GM12801 (cell line): ENCODE data around the gene SMIM20.

Experiments used
- CTCF ChIP-seq: IDR thresholded peaks from one replicate; pipeline ENCODE4 v1.5.1; 2011; ENCODE audit warnings: control low read depth; ENCODE audit not compliant: insufficient read length; ENCODE audit errors: extremely low read depth

Gene SMIM20

GRCh38 chr4:25951390-25951952 is 37.5 kb downstream of the SMIM20 start:
- TF ChIP-seq CTCF = no peak

DNA sequence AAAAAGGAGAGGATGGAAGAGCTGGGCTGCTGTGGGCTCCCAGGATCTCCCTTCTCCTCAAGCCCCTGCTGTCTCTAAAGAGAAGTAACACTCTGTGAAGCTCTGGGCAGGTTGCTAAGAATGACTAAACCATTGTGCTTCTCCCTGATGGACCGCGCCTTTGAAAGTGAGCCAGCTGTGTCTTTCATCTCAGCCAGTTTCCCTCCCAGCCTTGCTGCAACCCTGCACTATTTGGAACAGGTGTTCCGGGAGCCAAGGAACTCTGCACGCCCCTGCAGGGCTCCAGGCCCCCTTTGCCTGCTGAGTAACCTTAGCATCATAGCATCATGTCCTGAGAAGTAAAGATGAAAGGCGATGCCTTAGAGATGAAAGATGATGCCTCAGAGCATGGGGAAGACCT is 39.7 kb downstream of the SMIM20 start:
- TF ChIP-seq CTCF = no peak

DNA sequence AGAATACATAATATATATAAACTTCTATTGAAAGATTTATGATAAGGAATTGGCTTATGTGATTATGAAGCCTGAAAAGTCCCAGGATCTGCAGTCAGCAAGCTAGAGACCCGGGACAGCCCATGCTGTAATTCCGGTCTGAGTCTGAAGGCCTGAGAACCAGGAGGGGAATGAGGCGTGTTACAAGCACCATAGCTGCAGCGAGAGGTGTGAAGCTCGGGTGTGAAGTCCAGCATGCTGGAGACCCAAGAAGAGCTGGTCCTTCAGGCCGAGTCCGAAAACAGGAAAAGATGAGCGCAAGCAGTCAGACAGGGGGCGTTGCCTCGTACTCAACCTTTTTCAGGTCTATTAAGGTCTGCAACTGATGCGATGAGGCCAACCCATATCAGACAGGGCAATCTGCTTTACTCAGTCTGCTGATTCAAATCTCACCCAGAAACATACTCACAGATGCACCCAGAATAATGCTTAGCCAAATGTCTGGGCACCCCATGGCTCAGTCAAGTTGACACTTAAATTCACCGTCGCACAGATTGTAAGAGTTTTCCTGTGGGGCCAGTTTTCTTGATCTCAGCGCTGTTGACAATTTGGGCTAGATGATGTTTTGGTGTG is 40.4 kb downstream of the SMIM20 start:
- no peak for TF ChIP-seq CTCF

- no peak for TF ChIP-seq CTCF
Measured at GRCh38 chr4:25955705-25956104, 41.7 kb downstream of the SMIM20 start.

- TF ChIP-seq CTCF = no peak
Measured at GRCh38 chr4:25956260-25956659, 42.2 kb downstream of the SMIM20 start.

GRCh38 chr4:25958110-25958509 is 44.1 kb downstream of the SMIM20 start:
- no peak for TF ChIP-seq CTCF

DNA sequence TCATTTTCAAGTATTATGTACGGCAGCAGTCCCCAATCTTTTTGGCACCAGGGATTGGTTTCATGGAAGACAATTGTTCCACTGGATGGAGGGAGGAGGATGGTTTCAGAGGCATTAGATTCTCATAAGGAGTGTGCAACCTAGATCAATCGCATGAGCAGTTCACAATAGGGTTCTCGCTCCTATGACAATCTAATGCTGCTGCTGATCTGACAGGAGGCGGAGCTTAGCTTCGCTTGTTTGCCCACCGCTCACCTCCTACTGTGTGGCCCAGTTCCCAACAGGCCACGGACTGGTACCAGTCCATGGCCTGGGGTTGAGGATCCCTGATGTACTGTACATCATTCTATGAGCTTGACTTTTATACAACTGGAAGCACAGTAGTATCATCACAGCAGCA is 48.4 kb downstream of the SMIM20 start:
- no peak for TF ChIP-seq CTCF
